Spleen (tissue), 11 donors: ENCODE data around the gene SLIT1. TPM values are rescaled to one million over a fixed set of nuclear protein-coding genes. Genes with fewer than 3 reads are reported as not detected.
A peak's percentile ranks its signal among the peaks of the same experiment; 100 is the strongest.
"Not testable (repeated sequence)": the region's sequence is repeated elsewhere in the genome, so short reads cannot be mapped to it uniquely, and the experiment has no call there.

ENCODE experiments used
- DNase-seq: peaks from one replicate; pipeline ENCODE4 v3.0.0-alpha.2; 2020
- H3K27ac ChIP-seq, 8 donors: fragments of 200-600 bp; sonication (generic) in 7 of 8; 1 replicate in 4 of 8; 2 replicates in 4 of 8; pipeline versions ENCODE4 v1.5.0 to v1.8.0; 2016 to 2021; ENCODE audit warnings: inconsistent platforms in 4 of 8, mild to moderate bottlenecking in 4 of 8, moderate library complexity in 1 of 8
- H3K27me3 ChIP-seq, 7 donors: fragments of 200-600 bp; sonication (generic) in 6 of 7; replicated peaks in 1 of 7; 1 replicate in 4 of 7; 2 replicates in 3 of 7; pipeline versions ENCODE4 v1.5.0 to v1.8.0; 2016 to 2021; ENCODE audit warnings: inconsistent platforms in 3 of 7, mild to moderate bottlenecking in 1 of 7
- H3K36me3 ChIP-seq, 6 donors: fragments of 200-600 bp; sonication (generic) in 5 of 6; 1 replicate in 4 of 6; 2 replicates in 2 of 6; pipeline versions ENCODE4 v1.5.0 to v1.8.0; 2016 to 2021; ENCODE audit warnings: inconsistent platforms in 2 of 6
- H3K4me1 ChIP-seq, 6 donors: fragments of 200-600 bp; sonication (generic) in 5 of 6; 1 replicate in 3 of 6; 2 replicates in 3 of 6; pipeline versions ENCODE4 v1.5.0 to v1.8.0; 2016 to 2021; ENCODE audit warnings: inconsistent platforms in 3 of 6
- H3K4me3 ChIP-seq, 8 donors: fragments of 200-600 bp; sonication (generic) in 7 of 8; 1 replicate in 4 of 8; 2 replicates in 4 of 8; pipeline versions ENCODE4 v1.5.0 to v1.8.0; 2016 to 2021; ENCODE audit warnings: inconsistent platforms in 4 of 8, mild to moderate bottlenecking in 4 of 8, moderate library complexity in 2 of 8
- H3K9me3 ChIP-seq, 8 donors: fragments of 200-600 bp; sonication (generic) in 7 of 8; 1 replicate in 4 of 8; 2 replicates in 4 of 8; pipeline versions ENCODE4 v1.5.0 to v1.8.0; 2016 to 2021; ENCODE audit warnings: inconsistent platforms in 4 of 8
- POLR2A ChIP-seq, 3 donors: fragments of 450-650 bp; IDR thresholded peaks; one replicate each; pipeline ENCODE4 v1.5.1; 2017; ENCODE audit warnings: antibody characterized with exemption in 3 of 3, mild to moderate bottlenecking in 1 of 3
- POLR2AphosphoS5 ChIP-seq, 3 donors: sonication (generic); formaldehyde crosslinking; IDR thresholded peaks; one replicate each; pipeline ENCODE4 v1.5.1; 2017; ENCODE audit warnings: antibody characterized with exemption in 3 of 3
- WGBS, 5 donors: extraction: QIAGEN DNeasy Blood & Tissue Kit in 3 of 5; methylation state at CpG; one replicate each; pipeline versions ENCODE4 v1.1.5 to v1.1.7; 2013 to 2018; 5-methylcytosine and 5-hydroxymethylcytosine counted together
- intact Hi-C: fragments of 100-400 bp; cut with DNase I; formaldehyde crosslinking; loops from one replicate; pipeline ENCODE4 v1.15.0; 2023; ENCODE audit warnings: low total_unique reads
- polyA plus RNA-seq, 3 donors: library from polyadenylated mRNA; stranded (reverse); fragments of 200-250 nt; gene quantifications; one replicate each; pipeline ENCODE4 v1.2.1, GENCODE V29; 2013
- total RNA-seq, 7 donors: library from RNA; depleted of rRNA in 3 of 7; stranded (reverse); fragments of >200 nt in 3 of 7; fragmentation: NEBNext Ultra II Directional in 4 of 7; extraction: Animal tissue kit (Norgen Biotek cat#: 25700) in 4 of 7; gene quantifications; one replicate each; pipeline versions ENCODE4 v1.1.0 to v1.2.1, GENCODE V29; 2016 to 2021
- TF ChIP-seq, protein P1 (sequence below), 11 experiments: fragments of 200-600 bp in 7 of 11; fragments of 450-650 bp in 4 of 11; sonication (generic) in 4 of 11; IDR thresholded peaks in 8 of 11; conservative IDR thresholded peaks in 3 of 11; 1 replicate in 7 of 11; 2 replicates in 4 of 11; pipeline versions ENCODE4 v1.4.0 to v1.8.0; 2016 to 2021; ENCODE audit warnings: antibody characterized with exemption in 11 of 11, inconsistent platforms in 4 of 11, mild to moderate bottlenecking in 1 of 11
- donor health status: healthy with polysubstance abuse.
- donor health status: DM: no; HTN: no; CAD: no; lungs with moderate emphysema.
- donor health status: DM: no; HTN: no; CAD: no.
- donor health status: Bipolar disorder and iron deficiency.
- donor health status: healthy.
- donor health status: DM: no; HTN: no; CAD: no.
- donor health status: DM: yes; HTN: yes; CAD: no.

Gene SLIT1
- total and polyA plus RNA-seq, 10 donors, result 0.11 to 0.82 (median 0.52) TPM

DNA sequence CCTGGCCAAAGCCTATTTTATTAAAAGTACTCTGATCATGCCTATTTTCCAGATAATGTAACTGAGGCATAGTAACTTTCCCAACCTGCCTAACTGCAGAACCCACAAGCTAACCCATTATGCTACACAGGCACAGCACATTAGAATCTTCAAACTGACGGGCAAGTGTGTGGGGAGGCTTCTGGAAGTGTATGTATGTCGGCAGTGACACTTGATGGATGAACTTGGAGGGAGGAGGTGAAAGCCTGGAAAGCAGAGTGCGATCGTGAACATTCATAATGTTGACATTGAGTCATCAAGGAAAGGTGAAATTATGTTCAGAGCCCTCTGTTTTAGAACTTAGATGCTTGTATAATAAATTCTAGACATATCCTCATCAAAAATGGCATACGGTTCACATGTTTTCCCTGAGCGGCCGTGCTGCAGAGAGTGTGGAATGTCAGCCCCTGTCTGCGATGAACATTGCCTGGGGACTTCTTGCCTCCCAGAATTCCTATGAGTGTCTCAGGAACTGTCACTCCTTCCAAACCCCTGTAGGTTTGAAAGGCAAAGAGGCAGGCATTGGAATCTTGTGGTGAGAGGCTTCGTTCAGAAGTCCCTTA is 102.4 kb downstream of the SLIT1 start:
- H3K9me3 ChIP-seq, result no peaks in the 10 kb centered on the region
- WGBS, 5 donors, result 55 to 70% (median 67%) methylated on average over 9 of the region's 9 CpGs
- DNase-seq, result no peak
- peaks cover 0 to 89% (median 0%) of the 10 kb centered on the region in 7 donors for H3K27me3 ChIP-seq
- H3K36me3 ChIP-seq, result no peaks in the 10 kb centered on the region
- intact Hi-C loops, result no loop called here
- no peaks in the 10 kb centered on the region for H3K4me1 ChIP-seq
- no peak overlapping the region for H3K27ac ChIP-seq
- no peak overlapping the region for H3K4me3 ChIP-seq
- TF ChIP-seq POLR2A (IDR thresholded peaks at IDR 0.05) (no peak), POLR2AphosphoS5 (IDR thresholded peaks at IDR 0.05) (no peak)
- TF ChIP-seq, protein P1, sequence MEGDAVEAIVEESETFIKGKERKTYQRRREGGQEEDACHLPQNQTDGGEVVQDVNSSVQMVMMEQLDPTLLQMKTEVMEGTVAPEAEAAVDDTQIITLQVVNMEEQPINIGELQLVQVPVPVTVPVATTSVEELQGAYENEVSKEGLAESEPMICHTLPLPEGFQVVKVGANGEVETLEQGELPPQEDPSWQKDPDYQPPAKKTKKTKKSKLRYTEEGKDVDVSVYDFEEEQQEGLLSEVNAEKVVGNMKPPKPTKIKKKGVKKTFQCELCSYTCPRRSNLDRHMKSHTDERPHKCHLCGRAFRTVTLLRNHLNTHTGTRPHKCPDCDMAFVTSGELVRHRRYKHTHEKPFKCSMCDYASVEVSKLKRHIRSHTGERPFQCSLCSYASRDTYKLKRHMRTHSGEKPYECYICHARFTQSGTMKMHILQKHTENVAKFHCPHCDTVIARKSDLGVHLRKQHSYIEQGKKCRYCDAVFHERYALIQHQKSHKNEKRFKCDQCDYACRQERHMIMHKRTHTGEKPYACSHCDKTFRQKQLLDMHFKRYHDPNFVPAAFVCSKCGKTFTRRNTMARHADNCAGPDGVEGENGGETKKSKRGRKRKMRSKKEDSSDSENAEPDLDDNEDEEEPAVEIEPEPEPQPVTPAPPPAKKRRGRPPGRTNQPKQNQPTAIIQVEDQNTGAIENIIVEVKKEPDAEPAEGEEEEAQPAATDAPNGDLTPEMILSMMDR (IDR thresholded peaks at IDR 0.05 in 8 of 11, conservative IDR thresholded peaks at IDR 0.05 in 3 of 11), result no peak

DNA sequence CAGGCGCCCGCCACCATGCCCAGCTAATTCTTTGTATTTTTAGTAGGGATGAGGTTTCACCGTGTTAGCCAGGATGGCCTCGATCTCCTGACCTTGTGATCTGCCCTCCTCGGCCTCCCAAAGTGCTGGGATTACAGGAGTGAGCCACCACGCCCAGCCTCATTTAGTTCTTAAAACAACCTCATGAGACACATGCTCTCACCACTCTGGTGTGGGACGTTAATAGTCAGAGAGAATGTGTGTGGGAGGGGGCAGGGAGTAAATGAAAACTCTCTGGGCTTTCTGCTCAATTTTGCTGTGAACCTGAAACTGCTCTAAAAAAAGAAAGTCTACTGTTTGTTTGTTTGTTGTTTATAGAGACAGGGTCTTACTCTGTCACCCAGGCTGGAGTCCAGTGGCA is 103.2 kb downstream of the SLIT1 start:
- intact Hi-C loops, result not testable (repeated sequence)
- peaks cover 0 to 85% (median 0%) of the 10 kb centered on the region in 7 donors for H3K27me3 ChIP-seq
- 65 to 85% (median 78%) methylated on average over 7 of the region's 7 CpGs for WGBS, 5 donors

DNA sequence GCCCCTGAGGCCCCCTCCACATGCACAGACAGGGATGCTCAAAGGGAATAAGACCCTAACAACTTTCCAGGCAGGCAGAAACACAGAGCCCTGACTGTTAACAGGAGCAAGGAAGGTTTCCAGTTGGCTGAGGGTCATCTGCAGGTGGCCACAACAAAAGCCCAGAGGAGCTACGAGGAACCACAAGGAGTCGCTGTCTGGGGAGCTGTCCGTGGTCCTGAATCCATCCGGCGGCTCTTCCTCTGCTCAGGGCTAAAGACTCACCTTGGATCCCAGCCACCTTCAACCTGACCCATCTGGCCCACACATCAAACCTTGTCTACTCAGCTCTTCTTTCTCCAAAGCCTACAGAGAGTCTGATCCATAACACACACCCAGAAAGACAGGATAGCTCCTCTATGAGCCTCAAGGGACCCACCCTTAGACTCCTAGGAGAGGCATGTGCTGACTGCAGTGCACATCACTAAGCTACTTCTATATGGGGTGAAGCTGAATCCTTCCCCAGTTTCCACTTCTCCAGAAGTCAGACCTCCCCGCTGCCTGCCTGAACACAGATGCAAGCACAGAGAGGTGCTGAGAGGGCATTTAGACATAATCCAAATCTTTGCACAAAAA is 104.0 kb downstream of the SLIT1 start:
- Histone ChIP-seq H3K4me3 (no peak overlapping the region), H3K4me1 (no peaks in the 10 kb centered on the region), H3K36me3 (no peaks in the 10 kb centered on the region), H3K27me3 (peaks cover 0 to 77% (median 0%) of the 10 kb centered on the region in 7 donors), H3K27ac (no peak overlapping the region), H3K9me3 (no peaks in the 10 kb centered on the region)
- intact Hi-C loops, result no loop called here
- TF ChIP-seq POLR2AphosphoS5 (IDR thresholded peaks at IDR 0.05) (no peak), POLR2A (IDR thresholded peaks at IDR 0.05) (no peak)
- TF ChIP-seq, protein P1 (IDR thresholded peaks at IDR 0.05 in 8 of 11, conservative IDR thresholded peaks at IDR 0.05 in 3 of 11), result peak in 8 of 11 experiments; percentile 26 to 65 (median 43)
- DNase-seq, result no peak
- 9 to 64% (median 13%) methylated on average over 1 to 6 of the region's 6 CpGs for WGBS, 5 donors

More for the DNA sequence above, 103.2 kb downstream of the SLIT1 start:
- not testable (repeated sequence) for DNase-seq, H3K4me3 ChIP-seq, H3K27ac ChIP-seq, H3K36me3 ChIP-seq, H3K4me1 ChIP-seq, H3K9me3 ChIP-seq

DNA sequence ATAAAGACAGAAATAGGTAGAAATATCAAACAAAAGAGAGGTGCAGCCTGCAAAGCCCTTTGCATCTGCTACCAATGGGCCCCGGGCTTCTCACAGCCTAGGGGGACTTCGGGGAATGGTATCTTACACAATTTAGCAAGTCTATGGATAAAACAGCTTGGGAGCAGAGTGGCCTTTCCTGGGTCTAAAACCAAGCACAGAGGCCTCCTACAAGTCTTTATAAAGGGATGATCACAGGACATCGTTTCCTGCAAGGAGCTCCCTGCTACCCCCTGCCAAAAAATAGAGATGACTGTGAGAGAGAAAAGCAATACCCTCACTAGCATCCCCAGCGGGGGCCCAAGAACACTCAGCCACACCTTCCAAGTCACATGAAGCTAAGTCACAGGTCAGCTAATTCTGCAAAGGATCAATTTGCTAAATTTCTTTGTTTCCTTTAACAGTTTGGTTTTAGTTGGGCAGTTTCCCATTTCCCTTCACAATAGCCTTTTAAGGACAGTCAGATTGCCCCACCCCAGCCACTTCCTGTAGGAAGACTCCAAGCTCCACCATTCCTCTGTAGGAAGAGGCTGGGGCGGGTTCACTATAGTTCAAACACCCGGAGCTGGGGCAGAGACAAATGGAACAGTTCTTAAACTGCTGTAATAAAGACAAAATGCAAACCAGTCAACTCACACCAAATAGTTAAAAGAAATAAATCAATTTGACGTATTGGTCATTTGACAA is 105.5 kb downstream of the SLIT1 start:
- intact Hi-C loops, result no loop called here
- Histone ChIP-seq H3K9me3 (no peaks in the 10 kb centered on the region), H3K36me3 (no peaks in the 10 kb centered on the region), H3K4me1 (no peaks in the 10 kb centered on the region), H3K4me3 (no peak overlapping the region), H3K27me3 (peaks cover 0 to 72% (median 0%) of the 10 kb centered on the region in 7 donors), H3K27ac (no peak overlapping the region)
- DNase-seq, result no peak
- WGBS, 5 donors, result 33 to 45% (median 38%) methylated on average over 7 of the region's 7 CpGs
- TF ChIP-seq POLR2AphosphoS5 (IDR thresholded peaks at IDR 0.05), result no peak
- TF ChIP-seq, protein P1 (IDR thresholded peaks at IDR 0.05 in 8 of 11, conservative IDR thresholded peaks at IDR 0.05 in 3 of 11), result no peak
- no peak for TF ChIP-seq POLR2A (IDR thresholded peaks at IDR 0.05)
